ENCODE measurements around the gene PIK3R6. TPM values are rescaled to one million over a fixed set of nuclear protein-coding genes. Genes with fewer than 3 reads are reported as not detected.

Gene PIK3R6
- total and polyA plus RNA-seq, 2 of the 4 experiments (the other 2 are of a cell fraction): not detected

GRCh38 chr17:8913879-8914278 lies 46.4 kb upstream of the PIK3R6 start:
- no peak overlapping the region for H2BK5ac ChIP-seq (ENCODE audit: low read depth, low read length, poor library complexity, severe bottlenecking)
- H3K23ac ChIP-seq (ENCODE audit: low read depth, low read length): no peak overlapping the region
- ChIA-PET POLR2A (ENCODE audit: unreplicated experiment) (no interaction called here), CTCF (no interaction called here)
- no peaks in the 10 kb centered on the region for H3K79me1 ChIP-seq (ENCODE audit: low read depth in 1 of 2, low read length in 2 of 2)
- H3K4me1 ChIP-seq (ENCODE audit: control insufficient read depth, insufficient read depth, low read length): no peaks in the 10 kb centered on the region
- H2AK5ac ChIP-seq (ENCODE audit: low read depth, low read length): no peak overlapping the region
- no peak overlapping the region for H2BK120ac ChIP-seq (ENCODE audit: low read depth, low read length)
- no peaks in the 10 kb centered on the region for H3K9me1 ChIP-seq (ENCODE audit: insufficient read depth, low read length)
- intact Hi-C loops (cut with micrococcal nuclease): no loop called here
- peak overlapping the region; percentile 3 for H2AFZ ChIP-seq (replicated peaks; ENCODE audit: low read length, poor library complexity)
- H4K5ac ChIP-seq (ENCODE audit: low read depth, low read length): no peak overlapping the region
- no peak overlapping the region for H3K14ac ChIP-seq (replicated peaks; ENCODE audit: low read depth, low read length)
- no peak overlapping the region for H3K18ac ChIP-seq (ENCODE audit: low read depth, low read length)
- DNase-seq (no peak), ATAC-seq (ENCODE audit: low read depth) (no peak)
- no peaks in the 10 kb centered on the region for H3K36me3 ChIP-seq (ENCODE audit: control insufficient read depth, insufficient read depth, low read length)
- no peak overlapping the region for H3K27ac ChIP-seq (ENCODE audit: insufficient read depth, low read length)
- no peak overlapping the region for H2BK20ac ChIP-seq (ENCODE audit: low read depth, low read length)
- no peak overlapping the region for H2BK15ac ChIP-seq (ENCODE audit: low read depth, low read length)
- no TSS peak for BruUV-seq (replicated peaks)
- H3K4ac ChIP-seq (ENCODE audit: low read depth, low read length): no peak overlapping the region
- H3K9me3 ChIP-seq (ENCODE audit: control insufficient read depth, insufficient read depth, low read length): peaks cover 6% of the 10 kb centered on the region; the same call in 1 of the 2 replicates
- TF ChIP-seq SMC3 (IDR thresholded peaks at IDR 0.05; ENCODE audit: low read depth, low read length) (no peak), BHLHE40 (IDR thresholded peaks at IDR 0.05; ENCODE audit: low read depth, low read length) (no peak), RCOR1 (IDR thresholded peaks at IDR 0.05; ENCODE audit: insufficient replicate concordance, low read length) (no peak), ELK1 (IDR thresholded peaks at IDR 0.05; ENCODE audit: borderline replicate concordance, low read depth, low read length) (no peak), USF2 (IDR thresholded peaks at IDR 0.05; ENCODE audit: low read depth, low read length) (no peak), MAZ (IDR thresholded peaks at IDR 0.05; ENCODE audit: borderline replicate concordance, low read depth, low read length) (no peak), CHD1 (IDR thresholded peaks at IDR 0.05; ENCODE audit: low read depth, low read length) (no peak), MXI1 (IDR thresholded peaks at IDR 0.05; ENCODE audit: borderline replicate concordance, low read depth, low read length) (no peak), RFX5 (IDR thresholded peaks at IDR 0.05; ENCODE audit: low read depth, low read length) (no peak), NFE2L2 (IDR thresholded peaks at IDR 0.05; ENCODE audit: low read depth, low read length) (no peak), POLR2A (IDR thresholded peaks at IDR 0.05; ENCODE audit: low read depth, low read length) (no peak), CTCF (conservative IDR thresholded peaks at IDR 0.05; ENCODE audit: low read depth, low read length) (no peak)
- peak overlapping the region; percentile 37 for H2AK9ac ChIP-seq (replicated peaks; ENCODE audit: low read depth, low read length, poor library complexity)
- H4K20me1 ChIP-seq (ENCODE audit: insufficient read depth, low read length): no peaks in the 10 kb centered on the region
- WGBS, 2 experiments (ENCODE audit: extremely low coverage in 2 of 2, insufficient read length in 1 of 2): 20% methylated on average over 1 of the region's 4 CpGs; no CpG with 5 or more reads in 1 of the 2 experiments
- no peak overlapping the region for H3K56ac ChIP-seq (ENCODE audit: extremely low read depth, insufficient read depth, low read length)
- no peak overlapping the region for H4K8ac ChIP-seq (ENCODE audit: low read depth in 2 of 2, low read length in 2 of 2)
- dilution Hi-C loops (cut with HindIII; ENCODE audit: low sequenced_read_pairs, unreplicated experiment): no loop called here
- H4K91ac ChIP-seq (ENCODE audit: insufficient read depth, low read depth, low read length): no peak overlapping the region
- no peaks in the 10 kb centered on the region for H3K27me3 ChIP-seq (ENCODE audit: control insufficient read depth, insufficient read depth, low read length)
- no peak overlapping the region for H3K4me3 ChIP-seq (ENCODE audit: insufficient read depth, low read depth, low read length)
- no peak overlapping the region for H3K4me2 ChIP-seq (ENCODE audit: low read depth, low read length)
- in situ Hi-C loops (cut with MboI; ENCODE audit: low sequenced_read_pairs): no loop called here
- no peak overlapping the region for H3K9ac ChIP-seq (ENCODE audit: low read depth, low read length)
